Type B pancreatic cell (in vitro differentiated cells): ENCODE data around the gene RNF125. TPM values are rescaled to one million over a fixed set of nuclear protein-coding genes. Genes with fewer than 3 reads are reported as not detected.

ENCODE experiments used
- DNase-seq: peaks from one replicate; pipeline ENCODE4 v3.0.0; 2021; ENCODE audit warnings: mixed read lengths; ENCODE audit not compliant: unreplicated experiment; ENCODE audit errors: extremely low spot score
- H3K27ac Mint-ChIP-seq: 2 replicates; pipeline ENCODE4 v1.8.0; 2021; ENCODE audit warnings: mild to moderate bottlenecking, mixed read lengths
- H3K27me3 Mint-ChIP-seq: 2 replicates; pipeline ENCODE4 v1.8.0; 2021; ENCODE audit warnings: mixed read lengths
- H3K36me3 Mint-ChIP-seq: 2 replicates; pipeline ENCODE4 v1.8.0; 2021; ENCODE audit warnings: mixed read lengths
- H3K4me1 Mint-ChIP-seq: one replicate; pipeline ENCODE4 v1.8.0; 2021; ENCODE audit warnings: mixed read lengths; ENCODE audit not compliant: unreplicated experiment
- H3K4me3 Mint-ChIP-seq: 2 replicates; pipeline ENCODE4 v1.8.0; 2021; ENCODE audit warnings: mild to moderate bottlenecking, mixed read lengths
- H3K9me3 Mint-ChIP-seq: 2 replicates; pipeline ENCODE4 v1.8.0; 2021; ENCODE audit warnings: mixed read lengths
- CTCF ChIP-seq: fragments of 200-600 bp; sonication (generic); conservative IDR thresholded peaks from 2 replicates; pipeline ENCODE4 v1.5.0; 2021; ENCODE audit warnings: antibody characterized with exemption, mild to moderate bottlenecking
- total RNA-seq: library from RNA; stranded (reverse); gene quantifications from 2 replicates; pipeline ENCODE4 v1.2.1, GENCODE V29; 2021; ENCODE audit warnings: low replicate concordance

RNF125 gene
- total RNA-seq, 1 donor from 2014 or later: 0.94 TPM

DNA sequence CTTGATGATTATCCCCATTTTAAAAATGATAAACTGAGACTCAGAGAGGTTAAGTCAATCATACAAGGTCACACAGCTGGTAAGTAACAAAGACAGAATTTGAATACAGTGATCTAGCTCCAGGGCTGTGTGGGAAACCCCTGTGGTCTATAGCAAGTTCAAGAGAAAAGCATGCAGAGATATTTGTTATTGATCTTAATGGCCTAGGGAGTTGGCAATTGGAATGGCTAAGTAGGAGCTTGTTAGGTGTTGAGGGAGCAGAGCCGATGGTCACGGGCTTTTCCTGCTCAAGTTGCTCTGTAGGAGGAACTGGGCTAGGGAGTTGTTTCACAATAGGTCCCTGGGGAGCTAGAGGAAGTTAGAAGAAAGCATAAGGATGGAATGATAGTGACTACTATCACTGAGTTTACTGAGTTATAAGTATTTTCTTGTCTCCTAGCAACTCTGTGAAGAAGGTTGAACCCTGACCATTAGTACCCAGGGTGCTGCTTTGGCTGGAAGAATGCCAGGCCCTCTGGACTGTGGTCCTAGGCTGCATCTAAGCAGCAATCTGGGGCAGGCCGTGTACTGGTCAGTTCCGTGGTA is 30.0 kb downstream of the RNF125 start:
- Mint-ChIP-seq H3K9me3 (no peaks in the 10 kb centered on the region), H3K36me3 (no peaks in the 10 kb centered on the region), H3K27me3 (no peaks in the 10 kb centered on the region), H3K27ac (peak overlapping the region; percentile 10), H3K4me3 (no peak overlapping the region), H3K4me1 (peaks cover 5% of the 10 kb centered on the region)
- TF ChIP-seq CTCF: no peak
- no peak for DNase-seq

DNA sequence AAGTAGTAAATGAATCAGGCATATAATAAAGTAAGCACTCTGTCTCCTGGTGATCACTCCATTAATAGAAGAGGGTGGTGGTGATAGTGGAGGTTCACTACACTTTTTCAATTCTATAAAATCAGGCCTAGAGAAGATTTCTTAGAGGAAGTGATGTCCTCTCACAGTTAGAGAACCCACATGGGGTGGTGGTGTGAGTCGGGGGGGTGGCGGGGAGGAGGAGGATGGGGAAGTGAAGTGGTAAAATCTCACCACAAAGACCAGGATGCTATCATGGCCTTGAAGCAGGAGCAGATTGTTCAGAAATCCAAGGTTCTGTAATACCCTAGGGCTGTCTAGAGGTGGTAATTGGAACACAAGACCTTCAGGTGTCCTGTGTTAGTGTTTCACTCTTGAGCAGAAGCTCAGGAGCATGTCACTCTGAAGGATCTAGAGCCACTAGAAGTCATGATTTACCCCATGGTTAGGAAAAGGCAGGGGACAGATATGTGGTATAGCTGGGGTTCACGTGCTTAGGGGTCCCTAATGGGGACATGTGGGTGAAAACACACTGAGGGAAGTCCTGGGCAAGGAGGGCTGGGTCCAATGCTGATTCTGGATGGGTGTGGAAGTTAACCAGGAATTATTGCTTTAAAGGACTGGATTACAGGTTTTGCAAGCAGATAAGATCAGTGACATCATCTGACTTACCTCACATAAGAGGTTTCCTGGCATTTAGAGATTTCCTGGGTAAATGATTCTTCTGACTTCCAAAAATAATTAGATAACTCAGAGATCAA is 31.0 kb downstream of the RNF125 start:
- no peak overlapping the region for H3K4me3 Mint-ChIP-seq
- peak overlapping the region; percentile 53 for H3K27ac Mint-ChIP-seq
- no peaks in the 10 kb centered on the region for H3K36me3 Mint-ChIP-seq
- H3K9me3 Mint-ChIP-seq: no peaks in the 10 kb centered on the region
- no peak for TF ChIP-seq CTCF
- H3K27me3 Mint-ChIP-seq: no peaks in the 10 kb centered on the region
- peaks cover 5% of the 10 kb centered on the region for H3K4me1 Mint-ChIP-seq
- DNase-seq: no peak

- Mint-ChIP-seq H3K4me3 (no peak overlapping the region), H3K27me3 (no peaks in the 10 kb centered on the region)
- TF ChIP-seq CTCF: no peak
Measured at GRCh38 chr18:32056613-32057358, 38.2 kb downstream of the RNF125 start.

GRCh38 chr18:32057624-32058165 is 39.1 kb downstream of the RNF125 start:
- Mint-ChIP-seq H3K4me1 (no peaks in the 10 kb centered on the region), H3K27me3 (no peaks in the 10 kb centered on the region), H3K4me3 (no peak overlapping the region), H3K27ac (no peak overlapping the region), H3K36me3 (no peaks in the 10 kb centered on the region), H3K9me3 (peaks cover 3% of the 10 kb centered on the region)
- DNase-seq: no peak
- no peak for TF ChIP-seq CTCF

More at GRCh38 chr18:32056613-32057358, 38.2 kb downstream of the RNF125 start:
- Mint-ChIP-seq H3K9me3 (peaks cover 3% of the 10 kb centered on the region), H3K36me3 (no peaks in the 10 kb centered on the region), H3K4me1 (no peaks in the 10 kb centered on the region), H3K27ac (no peak overlapping the region)
- DNase-seq: no peak

DNA sequence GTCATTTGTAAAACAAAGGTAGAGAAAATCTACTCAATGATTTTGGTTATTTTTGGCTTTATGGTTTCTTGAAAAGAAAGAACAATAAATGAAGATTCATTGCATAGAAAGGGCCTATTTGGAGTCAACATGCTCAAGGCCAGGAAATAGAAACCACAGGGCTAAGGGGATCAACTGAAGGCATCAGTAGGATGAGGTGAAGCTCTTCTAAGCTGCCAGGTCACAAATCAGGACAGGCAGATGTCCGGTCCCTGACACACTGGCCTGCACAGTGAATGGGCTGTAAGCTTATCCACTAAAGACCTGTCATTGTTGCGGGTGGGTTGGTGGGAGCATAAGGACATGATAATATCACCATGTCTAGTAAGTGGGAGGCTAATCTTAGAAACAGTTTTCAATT is 41.4 kb downstream of the RNF125 start:
- H3K27me3 Mint-ChIP-seq: no peaks in the 10 kb centered on the region
- DNase-seq: no peak
- H3K36me3 Mint-ChIP-seq: no peaks in the 10 kb centered on the region
- H3K4me1 Mint-ChIP-seq: no peaks in the 10 kb centered on the region
- no peak overlapping the region for H3K4me3 Mint-ChIP-seq
- H3K9me3 Mint-ChIP-seq: peaks cover 3% of the 10 kb centered on the region
- H3K27ac Mint-ChIP-seq: no peak overlapping the region
- no peak for TF ChIP-seq CTCF
